Fibroblast of the aortic adventitia (primary cell): Measurements from ENCODE around the gene UNKL. TPM values are rescaled to one million over a fixed set of nuclear protein-coding genes. Genes with fewer than 3 reads are reported as not detected.

ENCODE experiments used
- DNase-seq: peaks from one replicate; pipeline ENCODE4 v3.0.0-alpha.2; 2010; ENCODE audit warnings: low read depth
- H3K4me3 ChIP-seq: 2 replicates; pipeline ENCODE4 v1.5.1; 2011; ENCODE audit warnings: low read depth, mild to moderate bottlenecking, control low read depth, low read length, moderate library complexity
- total RNA-seq: library from RNA; depleted of rRNA; stranded (reverse); fragments of >200 nt; gene quantifications from 2 replicates; pipeline ENCODE4 v1.2.3, GENCODE V29; 2012; ENCODE audit warnings: low replicate concordance
- TF ChIP-seq, protein P1 (sequence below): IDR thresholded peaks from 2 replicates; pipeline ENCODE4 v1.5.1; 2011; ENCODE audit warnings: mild to moderate bottlenecking, low read length, control low read depth, inconsistent platforms; ENCODE audit not compliant: insufficient read depth

Gene UNKL
- total RNA-seq, result 11.5 and 15.6 TPM in 2 replicates

- peak; percentile 47 for DNase-seq
- H3K4me3 ChIP-seq, result peak within 1 kb of the TSS; percentile 84
- TF ChIP-seq, protein P1, sequence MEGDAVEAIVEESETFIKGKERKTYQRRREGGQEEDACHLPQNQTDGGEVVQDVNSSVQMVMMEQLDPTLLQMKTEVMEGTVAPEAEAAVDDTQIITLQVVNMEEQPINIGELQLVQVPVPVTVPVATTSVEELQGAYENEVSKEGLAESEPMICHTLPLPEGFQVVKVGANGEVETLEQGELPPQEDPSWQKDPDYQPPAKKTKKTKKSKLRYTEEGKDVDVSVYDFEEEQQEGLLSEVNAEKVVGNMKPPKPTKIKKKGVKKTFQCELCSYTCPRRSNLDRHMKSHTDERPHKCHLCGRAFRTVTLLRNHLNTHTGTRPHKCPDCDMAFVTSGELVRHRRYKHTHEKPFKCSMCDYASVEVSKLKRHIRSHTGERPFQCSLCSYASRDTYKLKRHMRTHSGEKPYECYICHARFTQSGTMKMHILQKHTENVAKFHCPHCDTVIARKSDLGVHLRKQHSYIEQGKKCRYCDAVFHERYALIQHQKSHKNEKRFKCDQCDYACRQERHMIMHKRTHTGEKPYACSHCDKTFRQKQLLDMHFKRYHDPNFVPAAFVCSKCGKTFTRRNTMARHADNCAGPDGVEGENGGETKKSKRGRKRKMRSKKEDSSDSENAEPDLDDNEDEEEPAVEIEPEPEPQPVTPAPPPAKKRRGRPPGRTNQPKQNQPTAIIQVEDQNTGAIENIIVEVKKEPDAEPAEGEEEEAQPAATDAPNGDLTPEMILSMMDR, result no peak
These were observed at the start of gene UNKL for GRCh38 chr16:1414532-1415260. Gene UNKL, minus strand, starts transcription at chr16:1414704. Its CDS starts 13 bp downstream, at chr16:1414691.

- no peak overlapping the region for H3K4me3 ChIP-seq
- DNase-seq, result no peak
- TF ChIP-seq, protein P1, result no peak
These were observed 46.6 kb upstream of the UNKL start for GRCh38 chr16:1461146-1461545.

DNA sequence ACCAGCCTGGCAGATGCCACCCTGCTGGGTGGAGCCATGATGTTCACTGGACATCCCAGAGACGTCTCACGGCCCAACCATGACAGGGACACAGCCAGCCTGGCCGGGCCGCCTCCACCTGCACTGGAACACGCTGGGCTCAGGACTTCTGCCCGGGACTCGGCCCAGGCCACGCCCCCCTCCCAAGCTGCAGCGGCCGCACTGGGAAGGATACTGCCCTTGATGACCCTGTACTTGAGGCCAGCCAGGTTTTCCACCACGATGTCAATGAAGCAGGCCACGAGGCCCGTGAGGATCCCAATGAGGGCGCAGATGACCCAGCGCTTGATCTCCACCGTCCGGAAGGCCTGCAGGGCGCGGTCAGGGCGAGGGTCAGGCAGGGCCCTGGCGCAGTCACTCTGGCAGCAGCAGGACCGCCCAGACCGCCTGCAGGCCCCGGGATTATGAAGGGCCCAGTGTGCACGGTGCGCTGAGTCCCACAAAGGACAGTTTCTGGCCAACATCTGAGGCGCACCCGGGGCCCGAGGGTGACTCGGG, 46.2 kb upstream of the UNKL start:
- TF ChIP-seq, protein P1, result no peak
- no peak overlapping the region for H3K4me3 ChIP-seq
- DNase-seq, result no peak

DNA sequence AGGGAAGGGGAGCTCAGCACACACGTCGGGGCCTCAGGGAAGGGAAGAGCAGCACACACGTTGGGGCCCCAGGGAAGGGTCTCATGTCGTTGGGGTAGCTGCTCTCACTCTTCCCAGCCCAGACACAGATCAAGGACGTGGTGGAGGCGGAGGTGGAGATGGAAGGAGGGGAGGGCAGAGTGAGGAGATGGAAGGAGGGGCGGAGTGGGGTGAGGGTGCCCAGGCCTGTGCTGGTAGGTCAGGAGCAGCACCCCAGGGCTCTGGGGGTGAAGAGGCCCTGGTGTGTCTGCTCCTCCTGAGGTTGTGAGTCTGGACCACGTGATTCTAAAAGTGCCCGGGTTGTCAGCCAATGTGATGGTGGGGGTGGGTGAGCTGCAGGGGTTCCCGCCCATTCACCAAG, 45.5 kb upstream of the UNKL start:
- H3K4me3 ChIP-seq, result no peak overlapping the region
- DNase-seq, result no peak
- TF ChIP-seq, protein P1, result no peak

DNA sequence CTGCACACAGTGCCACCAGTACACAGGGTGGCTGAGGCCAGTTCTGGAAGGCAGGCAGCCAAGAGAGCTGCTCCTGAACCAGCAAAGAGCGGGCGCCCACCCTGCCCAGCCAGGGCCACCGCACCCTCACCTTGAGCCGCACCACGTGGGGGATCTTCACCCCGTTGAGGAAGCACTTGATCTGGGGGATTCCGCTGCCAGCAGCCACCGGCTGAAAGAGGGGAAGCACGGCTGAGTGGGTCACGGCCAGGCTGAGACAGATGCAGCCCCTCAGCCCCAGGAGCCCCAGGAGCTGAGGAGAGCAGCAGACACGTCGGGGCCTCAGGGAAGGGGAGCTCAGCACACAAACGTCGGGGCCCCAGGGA, 44.5 kb upstream of the UNKL start:
- TF ChIP-seq, protein P1, result no peak
- no peak for DNase-seq
- H3K4me3 ChIP-seq, result no peak overlapping the region

DNA sequence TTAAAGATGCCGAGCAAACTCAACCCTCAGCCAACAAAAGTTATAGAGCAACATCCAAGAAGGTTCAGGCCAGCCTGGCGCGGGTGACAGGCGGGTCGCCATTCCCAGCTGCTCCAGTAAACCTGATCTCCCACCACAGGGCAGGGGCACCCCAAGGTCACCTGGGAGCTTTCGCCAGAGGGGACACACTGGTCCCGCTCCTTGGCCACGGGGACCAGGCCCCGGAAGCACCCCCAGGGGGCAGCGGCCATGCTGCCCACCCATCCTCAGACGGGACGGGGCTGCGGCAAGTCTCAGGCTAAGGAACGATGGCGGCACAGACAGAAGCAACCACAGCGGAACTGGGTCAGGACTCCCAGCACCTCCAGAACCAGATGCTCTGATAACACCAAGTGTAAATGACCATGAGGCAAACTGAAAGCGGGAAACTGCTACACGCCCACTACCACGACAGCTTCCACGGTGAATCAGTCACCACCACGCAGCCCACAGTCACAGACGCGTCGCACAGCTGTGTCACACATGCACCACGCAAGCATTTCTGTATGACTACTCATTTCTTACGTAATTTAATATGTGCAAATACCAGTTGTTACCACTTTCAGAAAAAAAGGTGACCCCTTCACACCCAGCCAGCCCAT, 44.0 kb upstream of the UNKL start:
- no peak overlapping the region for H3K4me3 ChIP-seq
- TF ChIP-seq, protein P1, result no peak
- no peak for DNase-seq
